Posterior cingulate gyrus (tissue), 11 donors: ENCODE results near the gene FGF19.
"Not testable (repeated sequence)": the region's sequence is repeated elsewhere in the genome, so short reads cannot be mapped to it uniquely, and the experiment has no call there.

Experiments
- DNase-seq, 10 donors: peaks; one replicate each; pipeline versions ENCODE4 v3.0.0 to v3.0.0-alpha.2; 2020 to 2021; ENCODE audit warnings: mixed read lengths in 3 of 10
- intact Hi-C: fragments of 100-400 bp; cut with DNase I; formaldehyde crosslinking; loops from one replicate; pipeline ENCODE4 v1.15.1; 2023

Gene FGF19

GRCh38 chr11:69697861-69698260 is 6.0 kb downstream of the FGF19 start:
- intact Hi-C loops: no loop called here

GRCh38 chr11:69697469-69697843 is 6.4 kb downstream of the FGF19 start:
- DNase-seq: no peak
- intact Hi-C loops: no loop called here

More at GRCh38 chr11:69697861-69698260, 6.0 kb downstream of the FGF19 start:
- DNase-seq: peak in 2 of 10 donors; percentile 38 to 66

GRCh38 chr11:69696749-69697468 is 6.9 kb downstream of the FGF19 start:
- peak in 1 of 10 donors; percentile 41 for DNase-seq
- intact Hi-C loops: no loop called here

GRCh38 chr11:69695995-69696394 is 7.8 kb downstream of the FGF19 start:
- peak in 1 of 10 donors; percentile 19 for DNase-seq
- intact Hi-C loops: not testable (repeated sequence)

GRCh38 chr11:69695581-69695980 is 8.2 kb downstream of the FGF19 start:
- intact Hi-C loops: no loop called here
- peak in 1 of 10 donors; percentile 6 for DNase-seq

- DNase-seq: peak in 2 of 10 donors; percentile 62 to 81
- intact Hi-C loops: no loop called here
Observed at GRCh38 chr11:69694781-69695180, 9.0 kb downstream of the FGF19 start.

GRCh38 chr11:69692422-69692821 is 11.4 kb downstream of the FGF19 start:
- intact Hi-C loops: no loop called here
- DNase-seq: no peak

- intact Hi-C loops: no loop called here
- DNase-seq: no peak
Observed at GRCh38 chr11:69691463-69691862, 12.4 kb downstream of the FGF19 start.

GRCh38 chr11:69689484-69690319 is 14.1 kb downstream of the FGF19 start:
- peak in 1 of 10 donors; percentile 35 for DNase-seq
- intact Hi-C loops: no loop called here

- intact Hi-C loops: loop anchor here (2.0 kb wide), 1 partner anchor 509 kb away; no protein-coding TSS in a partner anchor
- DNase-seq: not testable (repeated sequence)
Observed at GRCh38 chr11:69687969-69688771, 15.7 kb downstream of the FGF19 start.

- peak in 1 of 10 donors; percentile 67 for DNase-seq
- intact Hi-C loops: loop anchor here (1.0 to 2.0 kb wide), 2 partner anchors 201 to 510 kb away; no protein-coding TSS in a partner anchor
Observed at GRCh38 chr11:69686856-69687255, 17.0 kb downstream of the FGF19 start.

GRCh38 chr11:69686452-69686851 is 17.4 kb downstream of the FGF19 start:
- intact Hi-C loops: loop anchor here (1.0 to 2.0 kb wide), 2 partner anchors 202 to 510 kb away; no protein-coding TSS in a partner anchor

GRCh38 chr11:69685348-69685747 is 18.5 kb downstream of the FGF19 start:
- no peak for DNase-seq
- intact Hi-C loops: no loop called here

More at GRCh38 chr11:69686452-69686851, 17.4 kb downstream of the FGF19 start:
- DNase-seq: peak in 2 of 10 donors; percentile 76 to 78

- DNase-seq: peak in 1 of 10 donors; percentile 80
Observed at GRCh38 chr11:69684651-69685050, 19.2 kb downstream of the FGF19 start.

GRCh38 chr11:69683764-69684333 is 20.0 kb downstream of the FGF19 start:
- intact Hi-C loops: no loop called here
- peak in 1 of 10 donors; percentile 72 for DNase-seq

More at GRCh38 chr11:69684651-69685050, 19.2 kb downstream of the FGF19 start:
- intact Hi-C loops: no loop called here

GRCh38 chr11:69682681-69683326 is 21.0 kb downstream of the FGF19 start:
- intact Hi-C loops: no loop called here
- no peak for DNase-seq

GRCh38 chr11:69682221-69682620 is 21.6 kb downstream of the FGF19 start:
- DNase-seq: no peak
- intact Hi-C loops: no loop called here

- intact Hi-C loops: no loop called here
- DNase-seq: no peak
Observed at GRCh38 chr11:69680688-69681087, 23.1 kb downstream of the FGF19 start.

- intact Hi-C loops: no loop called here
- DNase-seq: no peak
Observed at GRCh38 chr11:69677749-69678148, 26.1 kb downstream of the FGF19 start.
